H9 (cell line): ENCODE measurements around the gene NKX1-2. TPM values are rescaled to one million over a fixed set of nuclear protein-coding genes. Genes with fewer than 3 reads are reported as not detected.

Experiments used
- DNase-seq: peaks from one replicate; pipeline ENCODE4 v3.0.0-alpha.2; 2017
- H2AFZ ChIP-seq: one replicate; pipeline ENCODE4 v1.6.1; 2013; ENCODE audit warnings: mild to moderate bottlenecking, low read length, control low read depth, moderate library complexity
- H2AK5ac ChIP-seq: 2 replicates; pipeline ENCODE4 v1.6.1; 2013; ENCODE audit warnings: low read length, control low read depth, mixed read lengths; ENCODE audit not compliant: insufficient read length
- H2BK120ac ChIP-seq: one replicate; pipeline ENCODE4 v1.6.1; 2013; ENCODE audit warnings: low read depth, mild to moderate bottlenecking, low read length, control low read depth, inconsistent platforms; ENCODE audit not compliant: poor library complexity, severe bottlenecking
- H2BK12ac ChIP-seq: 2 replicates; pipeline ENCODE4 v1.6.1; 2013; ENCODE audit warnings: low read length, control low read depth, mixed read lengths, low read depth; ENCODE audit not compliant: insufficient read length
- H2BK15ac ChIP-seq: 2 replicates; pipeline ENCODE4 v1.6.1; 2013; ENCODE audit warnings: low read depth, low read length, control low read depth
- H2BK20ac ChIP-seq: one replicate; pipeline ENCODE4 v1.6.1; 2013; ENCODE audit warnings: low read depth, mild to moderate bottlenecking, low read length, control low read depth, inconsistent platforms; ENCODE audit not compliant: poor library complexity, severe bottlenecking
- H2BK5ac ChIP-seq: 2 replicates; pipeline ENCODE4 v1.6.1; 2013; ENCODE audit warnings: low read length, control low read depth, mixed read lengths; ENCODE audit not compliant: insufficient read length
- H3K14ac ChIP-seq: 2 replicates; pipeline ENCODE4 v1.6.1; 2013; ENCODE audit warnings: low read length, control low read depth; ENCODE audit not compliant: insufficient read depth
- H3K18ac ChIP-seq: 2 replicates; pipeline ENCODE4 v1.6.1; 2013; ENCODE audit warnings: low read depth, mild to moderate bottlenecking, mixed read lengths, low read length, control low read depth; ENCODE audit not compliant: insufficient read length
- H3K23ac ChIP-seq: 2 replicates; pipeline ENCODE4 v1.6.1; 2013; ENCODE audit warnings: low read length, control low read depth, mixed read lengths, low read depth; ENCODE audit not compliant: insufficient read length
- H3K23me2 ChIP-seq: 2 replicates; pipeline ENCODE4 v1.6.1; 2013; ENCODE audit warnings: low read depth, mild to moderate bottlenecking, mixed read lengths, low read length, control low read depth; ENCODE audit not compliant: insufficient read length, poor library complexity, severe bottlenecking
- H3K27ac ChIP-seq: 2 replicates; pipeline ENCODE4 v1.5.1; 2013; ENCODE audit warnings: low read length, control low read depth, mixed read lengths, low read depth; ENCODE audit not compliant: insufficient read length
- H3K27me3 ChIP-seq: 2 replicates; pipeline ENCODE4 v1.6.1; 2013; ENCODE audit warnings: low read length, control low read depth, inconsistent platforms; ENCODE audit not compliant: insufficient read depth
- H3K4ac ChIP-seq: 2 replicates; pipeline ENCODE4 v1.6.1; 2013; ENCODE audit warnings: low read depth, mild to moderate bottlenecking, control low read depth, inconsistent platforms, low read length, moderate library complexity
- H3K4me1 ChIP-seq: 2 replicates; pipeline ENCODE4 v1.6.1; 2013; ENCODE audit warnings: low read length, control low read depth, inconsistent platforms; ENCODE audit not compliant: insufficient read depth
- H3K4me2 ChIP-seq: 2 replicates; pipeline ENCODE4 v1.6.1; 2013; ENCODE audit warnings: low read length, control low read depth, mixed read lengths; ENCODE audit not compliant: insufficient read length, insufficient read depth
- H3K56ac ChIP-seq: 2 replicates; pipeline ENCODE4 v1.6.1; 2013; ENCODE audit warnings: low read depth, mild to moderate bottlenecking, mixed read lengths, low read length, control low read depth; ENCODE audit not compliant: insufficient read length
- H3K79me1 ChIP-seq: 2 replicates; pipeline ENCODE4 v1.6.1; 2013; ENCODE audit warnings: low read depth, mild to moderate bottlenecking, moderate library complexity, low read length, control low read depth, inconsistent platforms; ENCODE audit not compliant: insufficient read depth, poor library complexity, severe bottlenecking
- H3K79me2 ChIP-seq: 2 replicates; pipeline ENCODE4 v1.6.1; 2013; ENCODE audit warnings: low read length, control low read depth, inconsistent platforms; ENCODE audit not compliant: insufficient read depth
- H3K9ac ChIP-seq: 2 replicates; pipeline ENCODE4 v1.6.1; 2013; ENCODE audit warnings: low read length, control low read depth, mixed read lengths; ENCODE audit not compliant: insufficient read length; ENCODE audit errors: extremely low read depth
- H3K9me3 ChIP-seq: one replicate; pipeline ENCODE4 v1.6.1; 2013; ENCODE audit warnings: low read depth, low read length, inconsistent platforms; ENCODE audit not compliant: control insufficient read depth
- H3T11ph ChIP-seq: one replicate; pipeline ENCODE4 v1.6.1; 2013; ENCODE audit warnings: mild to moderate bottlenecking, low read length, control low read depth, inconsistent platforms
- H4K20me1 ChIP-seq: one replicate; pipeline ENCODE4 v1.6.1; 2013; ENCODE audit not compliant: control insufficient read depth, insufficient read length, insufficient read depth
- H4K5ac ChIP-seq: 2 replicates; pipeline ENCODE4 v1.6.1; 2013; ENCODE audit warnings: low read depth, mild to moderate bottlenecking, mixed read lengths, low read length, control low read depth; ENCODE audit not compliant: insufficient read length
- H4K8ac ChIP-seq: replicated peaks from 2 replicates; pipeline ENCODE4 v1.6.1; 2013; ENCODE audit warnings: low read length, control low read depth, mixed read lengths, low read depth; ENCODE audit not compliant: insufficient read length
- H4K91ac ChIP-seq: 2 replicates; pipeline ENCODE4 v1.6.1; 2013; ENCODE audit warnings: low read depth, mild to moderate bottlenecking, moderate library complexity, mixed read lengths, low read length, control low read depth; ENCODE audit not compliant: insufficient read length
- H3K27ac Mint-ChIP-seq, 3 experiments: 2 replicates in 2 of 3; 3 replicates in 1 of 3; pipeline ENCODE4 v1.8.0; 2020 to 2021; ENCODE audit warnings: mixed read lengths in 3 of 3, mild to moderate bottlenecking in 1 of 3, moderate library complexity in 1 of 3
- H3K27me3 Mint-ChIP-seq: 2 replicates; pipeline ENCODE4 v1.8.0; 2021; ENCODE audit warnings: low read depth, mild to moderate bottlenecking, moderate library complexity, mixed read lengths
- H3K36me3 Mint-ChIP-seq, 3 experiments: 2 replicates in 2 of 3; 3 replicates in 1 of 3; pipeline ENCODE4 v1.8.0; 2020 to 2021; ENCODE audit warnings: low read depth in 3 of 3, mixed read lengths in 3 of 3; ENCODE audit not compliant: insufficient read depth in 1 of 3
- H3K4me1 Mint-ChIP-seq, 2 experiments: 2 replicates each; pipeline ENCODE4 v1.8.0; 2020; ENCODE audit warnings: mixed read lengths in 2 of 2
- H3K4me3 Mint-ChIP-seq, 2 experiments: 2 replicates in 1 of 2; 3 replicates in 1 of 2; pipeline ENCODE4 v1.8.0; 2020 to 2021; ENCODE audit warnings: mild to moderate bottlenecking in 2 of 2, mixed read lengths in 2 of 2, moderate library complexity in 1 of 2
- H3K9me3 Mint-ChIP-seq, 2 experiments: 2 replicates in 1 of 2; 3 replicates in 1 of 2; pipeline ENCODE4 v1.8.0; 2020; ENCODE audit warnings: mild to moderate bottlenecking in 2 of 2, mixed read lengths in 2 of 2, moderate library complexity in 1 of 2
- WGBS: extraction: QIAGEN DNeasy Blood & Tissue Kit; methylation state at CpG from one replicate; pipeline ENCODE4 v1.1.7; 2013; ENCODE audit warnings: missing lambda C conversion rate, low lambda C conversion rate, mixed read lengths; ENCODE audit not compliant: insufficient read length; ENCODE audit errors: extremely low coverage; 5-methylcytosine and 5-hydroxymethylcytosine counted together
- total RNA-seq: library from RNA; stranded (reverse); gene quantifications from 2 replicates; pipeline ENCODE4 v1.2.1, GENCODE V29; 2021
- TF ChIP-seq, protein P1 (sequence below): fragments of 200-600 bp; sonication (generic); conservative IDR thresholded peaks from 3 replicates; pipeline ENCODE4 v1.8.0; 2021; ENCODE audit warnings: antibody characterized with exemption, mild to moderate bottlenecking

The NKX1-2 gene
- total RNA-seq, 1 experiment from 2014 or later, result 15.3 TPM

DNA sequence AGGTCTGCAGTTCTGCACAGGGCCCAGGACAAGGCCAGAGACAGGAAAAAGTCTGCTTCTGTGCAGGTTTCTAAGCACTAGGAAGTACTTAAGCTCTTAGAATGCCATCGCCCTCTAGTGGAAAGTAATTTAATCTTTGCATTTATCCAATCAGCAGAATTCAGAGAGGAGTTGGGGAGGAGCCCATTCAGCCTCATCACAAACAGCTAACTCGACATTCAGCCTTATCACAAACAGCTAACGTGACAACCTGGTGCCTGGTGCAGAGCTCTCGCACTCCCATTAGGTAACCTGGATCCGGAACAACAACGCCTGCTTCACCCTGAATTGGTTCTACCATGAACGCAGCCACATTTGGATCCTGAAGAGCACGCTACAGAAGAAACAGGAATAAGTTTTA, 46.3 kb downstream of the NKX1-2 start:
- Mint-ChIP-seq H3K4me1 (peaks cover 7 to 9% of the 10 kb centered on the region in 2 experiments), H3K36me3 (peaks cover 24 to 56% (median 36%) of the 10 kb centered on the region in 3 experiments; a peak in 6 of 7 replicates), H3K4me3 (no peak overlapping the region), H3K27me3 (no peaks in the 10 kb centered on the region), H3K9me3 (no peaks in the 10 kb centered on the region), H3K27ac (peak overlapping the region; percentile 28 to 86 (median 74); a peak in 3 of 7 replicates)
- no peak overlapping the region for H3K9ac ChIP-seq
- H2BK5ac ChIP-seq, result no peak overlapping the region
- no peak overlapping the region for H2BK20ac ChIP-seq
- no peak overlapping the region for H4K8ac ChIP-seq
- H2AFZ ChIP-seq, result no peak overlapping the region
- no peak overlapping the region for H3K4ac ChIP-seq
- H2AK5ac ChIP-seq, result no peak overlapping the region
- H3K9me3 ChIP-seq, result no peaks in the 10 kb centered on the region
- H3K56ac ChIP-seq, result no peak overlapping the region
- peak; percentile 79 for DNase-seq
- no peak overlapping the region for H3T11ph ChIP-seq
- WGBS, result no CpG with 5 or more reads among the region's 8 CpGs
- H3K23ac ChIP-seq, result no peak overlapping the region
- H2BK12ac ChIP-seq, result no peak overlapping the region
- no peak overlapping the region for H3K4me2 ChIP-seq
- no peak overlapping the region for H3K27ac ChIP-seq
- no peaks in the 10 kb centered on the region for H3K27me3 ChIP-seq
- H3K4me1 ChIP-seq, result no peaks in the 10 kb centered on the region
- H3K79me1 ChIP-seq, result no peaks in the 10 kb centered on the region
- no peak overlapping the region for H2BK15ac ChIP-seq
- no peak overlapping the region for H3K18ac ChIP-seq
- no peaks in the 10 kb centered on the region for H3K23me2 ChIP-seq
- H4K20me1 ChIP-seq, result no peaks in the 10 kb centered on the region
- no peak overlapping the region for H4K5ac ChIP-seq
- no peaks in the 10 kb centered on the region for H3K79me2 ChIP-seq
- H3K14ac ChIP-seq, result no peak overlapping the region
- H4K91ac ChIP-seq, result no peak overlapping the region
- TF ChIP-seq, protein P1, sequence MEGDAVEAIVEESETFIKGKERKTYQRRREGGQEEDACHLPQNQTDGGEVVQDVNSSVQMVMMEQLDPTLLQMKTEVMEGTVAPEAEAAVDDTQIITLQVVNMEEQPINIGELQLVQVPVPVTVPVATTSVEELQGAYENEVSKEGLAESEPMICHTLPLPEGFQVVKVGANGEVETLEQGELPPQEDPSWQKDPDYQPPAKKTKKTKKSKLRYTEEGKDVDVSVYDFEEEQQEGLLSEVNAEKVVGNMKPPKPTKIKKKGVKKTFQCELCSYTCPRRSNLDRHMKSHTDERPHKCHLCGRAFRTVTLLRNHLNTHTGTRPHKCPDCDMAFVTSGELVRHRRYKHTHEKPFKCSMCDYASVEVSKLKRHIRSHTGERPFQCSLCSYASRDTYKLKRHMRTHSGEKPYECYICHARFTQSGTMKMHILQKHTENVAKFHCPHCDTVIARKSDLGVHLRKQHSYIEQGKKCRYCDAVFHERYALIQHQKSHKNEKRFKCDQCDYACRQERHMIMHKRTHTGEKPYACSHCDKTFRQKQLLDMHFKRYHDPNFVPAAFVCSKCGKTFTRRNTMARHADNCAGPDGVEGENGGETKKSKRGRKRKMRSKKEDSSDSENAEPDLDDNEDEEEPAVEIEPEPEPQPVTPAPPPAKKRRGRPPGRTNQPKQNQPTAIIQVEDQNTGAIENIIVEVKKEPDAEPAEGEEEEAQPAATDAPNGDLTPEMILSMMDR, result peak; percentile 76
- H2BK120ac ChIP-seq, result no peak overlapping the region
